ENCODE results near the gene HS1BP3. TPM values are rescaled to one million over a fixed set of nuclear protein-coding genes. Genes with fewer than 3 reads are reported as not detected.
A peak's percentile ranks its signal among the peaks of the same experiment; 100 is the strongest.

HS1BP3 gene
- polyA plus RNA-seq, 1 experiment: 14.2 TPM

DNA sequence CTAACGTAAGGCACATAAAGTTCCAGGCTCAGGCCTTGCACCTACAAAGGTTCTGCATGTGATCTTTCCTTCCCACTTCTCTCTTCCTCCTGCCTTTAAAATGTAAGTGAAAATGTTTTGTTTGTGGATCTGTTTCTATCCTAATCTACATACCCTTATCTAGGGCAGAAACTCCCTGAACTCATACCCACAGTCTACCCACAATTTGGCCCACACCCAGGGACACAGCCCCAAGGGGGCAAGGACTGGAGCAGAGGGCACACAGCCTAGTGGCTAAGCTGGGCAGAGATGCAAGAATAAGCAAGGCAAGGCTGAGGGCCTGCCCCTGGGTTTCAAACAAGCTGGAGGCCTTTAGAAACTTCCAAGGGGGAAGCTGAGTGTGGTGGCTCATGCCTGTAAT, 71.0 kb downstream of the HS1BP3 start:
- CTCF ChIA-PET: no interaction called here
- TF ChIP-seq, protein P1, sequence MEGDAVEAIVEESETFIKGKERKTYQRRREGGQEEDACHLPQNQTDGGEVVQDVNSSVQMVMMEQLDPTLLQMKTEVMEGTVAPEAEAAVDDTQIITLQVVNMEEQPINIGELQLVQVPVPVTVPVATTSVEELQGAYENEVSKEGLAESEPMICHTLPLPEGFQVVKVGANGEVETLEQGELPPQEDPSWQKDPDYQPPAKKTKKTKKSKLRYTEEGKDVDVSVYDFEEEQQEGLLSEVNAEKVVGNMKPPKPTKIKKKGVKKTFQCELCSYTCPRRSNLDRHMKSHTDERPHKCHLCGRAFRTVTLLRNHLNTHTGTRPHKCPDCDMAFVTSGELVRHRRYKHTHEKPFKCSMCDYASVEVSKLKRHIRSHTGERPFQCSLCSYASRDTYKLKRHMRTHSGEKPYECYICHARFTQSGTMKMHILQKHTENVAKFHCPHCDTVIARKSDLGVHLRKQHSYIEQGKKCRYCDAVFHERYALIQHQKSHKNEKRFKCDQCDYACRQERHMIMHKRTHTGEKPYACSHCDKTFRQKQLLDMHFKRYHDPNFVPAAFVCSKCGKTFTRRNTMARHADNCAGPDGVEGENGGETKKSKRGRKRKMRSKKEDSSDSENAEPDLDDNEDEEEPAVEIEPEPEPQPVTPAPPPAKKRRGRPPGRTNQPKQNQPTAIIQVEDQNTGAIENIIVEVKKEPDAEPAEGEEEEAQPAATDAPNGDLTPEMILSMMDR (IDR thresholded peaks at IDR 0.05; ENCODE audit: low read depth, low read length): no peak

DNA sequence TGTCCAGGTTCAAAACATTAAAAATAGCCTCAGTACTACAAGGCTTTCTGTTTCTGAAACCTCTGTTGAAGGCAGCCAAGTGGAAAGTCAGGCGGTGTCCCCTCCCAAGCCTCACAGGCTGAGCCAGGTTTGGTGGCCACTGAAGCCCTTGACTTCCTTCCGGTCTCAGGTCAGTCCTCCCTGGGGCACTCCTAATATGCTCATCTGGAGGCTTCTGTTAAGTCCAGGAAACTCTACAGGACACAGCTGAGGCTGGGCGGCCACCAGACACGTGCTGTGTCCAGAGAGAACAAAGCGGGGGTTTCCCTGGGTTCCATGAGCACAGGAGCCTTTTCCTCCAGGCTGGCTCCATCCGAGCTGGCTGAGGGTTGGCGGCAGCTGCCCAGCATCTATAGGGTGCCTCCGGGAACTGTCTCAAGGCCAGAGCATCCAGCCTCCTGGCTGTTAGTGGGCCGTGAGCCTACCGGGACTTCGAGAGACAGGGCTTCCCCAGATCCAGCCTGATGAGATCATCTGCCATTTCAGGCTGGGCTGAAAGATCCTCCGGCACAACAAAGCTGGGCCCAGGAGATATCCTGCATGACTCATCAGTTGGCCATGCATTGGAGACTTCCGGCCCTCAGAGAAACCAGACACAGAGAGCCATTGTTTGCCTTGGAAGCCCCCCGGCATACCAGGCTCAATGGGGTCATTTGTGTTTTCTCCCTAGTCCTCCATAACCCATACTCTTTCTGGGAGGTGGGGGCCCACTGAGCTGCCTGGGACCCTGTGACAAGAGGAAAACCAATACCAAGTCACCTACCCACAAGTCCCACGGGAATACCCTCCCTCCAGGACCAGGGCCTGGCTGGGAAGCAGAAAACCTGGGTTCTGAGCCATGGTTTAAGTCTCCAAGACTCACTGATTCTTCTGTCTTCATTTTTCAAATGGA, 71.7 kb downstream of the HS1BP3 start:
- peaks cover 14% of the 10 kb centered on the region for H3K9me3 ChIP-seq (ENCODE audit: control insufficient read depth, insufficient read depth, low read length)
- ChIA-PET CTCF (no interaction called here), POLR2A (interaction anchor here (0.6 to 2.1 kb wide), 3 partner anchors 18 to 135 kb away, joined by 3 to 19 read pairs (median 5); partner anchors contain the start of gene RHOB)
- no peaks in the 10 kb centered on the region for H3K27me3 ChIP-seq (ENCODE audit: control insufficient read depth, insufficient read depth, low read length)
- TF ChIP-seq, protein P1 (IDR thresholded peaks at IDR 0.05; ENCODE audit: low read depth, low read length): no peak
- peak; percentile 95 for DNase-seq (ENCODE audit: low read depth, low spot score)
- no peak overlapping the region for H3K4me3 ChIP-seq (ENCODE audit: low read depth, low read length)
- H3K27ac ChIP-seq (ENCODE audit: low read depth, low read length): peak overlapping the region; percentile 82

More for the DNA sequence above, 71.0 kb downstream of the HS1BP3 start:
- Histone ChIP-seq H3K27ac (ENCODE audit: low read depth, low read length) (peak overlapping the region; percentile 82), H3K27me3 (ENCODE audit: control insufficient read depth, insufficient read depth, low read length) (no peaks in the 10 kb centered on the region), H3K9me3 (ENCODE audit: control insufficient read depth, insufficient read depth, low read length) (peaks cover 14% of the 10 kb centered on the region), H3K4me3 (ENCODE audit: low read depth, low read length) (no peak overlapping the region)
- POLR2A ChIA-PET: interaction anchor here (0.6 to 2.1 kb wide), 3 partner anchors 18 to 136 kb away, joined by 3 to 19 read pairs (median 5); partner anchors contain the start of gene RHOB
- DNase-seq (ENCODE audit: low read depth, low spot score): no peak

DNA sequence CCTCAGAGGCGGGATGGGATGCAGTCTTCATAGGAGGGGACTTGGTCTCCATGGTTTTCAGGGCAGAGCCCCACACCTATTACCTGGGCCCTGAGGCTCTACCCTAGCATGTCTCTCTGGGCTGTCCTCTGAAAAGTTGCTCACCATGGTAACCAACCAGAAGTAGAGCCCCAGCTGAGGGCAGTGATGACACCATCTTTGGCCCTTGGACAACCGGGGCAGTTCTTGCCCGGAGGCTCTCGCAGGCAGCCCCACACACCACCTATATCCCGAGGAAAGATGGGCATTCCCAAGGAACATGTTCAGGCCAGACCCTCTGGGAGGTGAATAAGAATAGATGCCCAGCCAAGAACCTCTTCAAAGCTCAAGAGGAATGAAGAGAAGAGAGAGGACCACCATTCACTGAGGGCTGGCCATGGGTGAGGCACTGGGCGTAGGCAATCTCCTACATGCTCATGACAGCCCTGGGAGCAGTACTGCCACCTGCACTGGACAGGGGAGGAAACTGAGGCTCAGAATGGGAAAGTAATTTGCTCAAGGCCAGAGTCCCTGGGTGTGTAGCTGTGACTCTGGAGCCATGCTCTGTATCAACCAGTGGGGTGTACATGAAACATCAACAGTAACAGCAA, 72.5 kb downstream of the HS1BP3 start:
- no peak for DNase-seq (ENCODE audit: low read depth, low spot score)
- Histone ChIP-seq H3K27ac (ENCODE audit: low read depth, low read length) (peak overlapping the region; percentile 61), H3K4me3 (ENCODE audit: low read depth, low read length) (no peak overlapping the region), H3K27me3 (ENCODE audit: control insufficient read depth, insufficient read depth, low read length) (no peaks in the 10 kb centered on the region), H3K9me3 (ENCODE audit: control insufficient read depth, insufficient read depth, low read length) (peaks cover 14% of the 10 kb centered on the region)
- ChIA-PET POLR2A (interaction anchor here (2.1 kb wide), 1 partner anchor 131 kb away, joined by 19 read pairs; the partner anchor contains the start of gene RHOB), CTCF (interaction anchor here (0.5 kb wide), 1 partner anchor 134 kb away, joined by 3 read pairs; no protein-coding TSS in a partner anchor)
- TF ChIP-seq, protein P1 (IDR thresholded peaks at IDR 0.05; ENCODE audit: low read depth, low read length): no peak

DNA sequence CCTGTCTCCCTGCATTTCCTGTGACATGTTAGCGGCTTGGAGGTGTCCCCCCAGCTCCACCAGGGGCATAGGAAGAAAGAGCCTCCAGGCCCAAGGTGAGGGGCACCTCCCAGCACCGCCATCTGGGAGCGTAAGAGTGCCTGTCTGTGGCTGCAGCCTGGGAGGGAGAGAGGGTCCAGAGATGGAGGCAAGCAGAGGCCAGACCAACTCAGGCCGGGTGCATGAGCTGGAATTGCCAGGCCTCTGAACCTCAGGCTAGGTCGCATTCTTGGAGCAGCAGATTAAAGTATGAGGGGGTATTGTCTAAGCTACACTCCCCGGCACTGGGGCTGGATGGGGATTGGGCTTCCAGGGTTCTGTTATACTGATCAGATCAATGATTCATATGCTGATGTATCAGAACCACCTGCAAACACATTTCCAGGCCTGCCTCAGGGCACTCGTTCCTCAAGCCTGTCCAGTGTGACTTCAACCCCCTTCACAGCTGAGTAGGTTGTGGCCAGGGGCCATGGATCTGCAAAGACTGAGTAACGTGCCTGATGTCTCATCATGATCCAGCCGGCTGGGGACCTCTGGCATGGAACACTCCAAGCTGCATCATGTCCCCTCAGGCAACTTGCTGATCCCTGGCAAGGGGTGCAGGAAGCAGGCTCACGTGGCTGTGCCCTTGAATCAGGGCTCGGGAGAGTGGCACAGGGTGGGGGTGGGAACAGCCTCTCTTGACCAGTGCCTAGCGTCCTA, 73.2 kb downstream of the HS1BP3 start:
- TF ChIP-seq, protein P1 (IDR thresholded peaks at IDR 0.05; ENCODE audit: low read depth, low read length): no peak
- DNase-seq (ENCODE audit: low read depth, low spot score): no peak
- CTCF ChIA-PET: interaction anchor here (0.5 kb wide), 1 partner anchor 134 kb away, joined by 3 read pairs; no protein-coding TSS in a partner anchor
- H3K4me3 ChIP-seq (ENCODE audit: low read depth, low read length): no peak overlapping the region
- POLR2A ChIA-PET: no interaction called here
- peaks cover 14% of the 10 kb centered on the region for H3K9me3 ChIP-seq (ENCODE audit: control insufficient read depth, insufficient read depth, low read length)
- no peaks in the 10 kb centered on the region for H3K27me3 ChIP-seq (ENCODE audit: control insufficient read depth, insufficient read depth, low read length)
- no peak overlapping the region for H3K27ac ChIP-seq (ENCODE audit: low read depth, low read length)
